Right lobe of liver (tissue), 6 donors: Measurements from ENCODE around the gene TAF4B. TPM values are rescaled to one million over a fixed set of nuclear protein-coding genes. Genes with fewer than 3 reads are reported as not detected.

Experiments used
- ATAC-seq, 4 donors: fragments of 200-7000 bp; cut with Tn5 transposase; one replicate each; pipeline ENCODE4 v1.9.1; 2020; ENCODE audit warnings: mild to moderate bottlenecking in 4 of 4, moderate library complexity in 4 of 4
- DNase-seq, 3 donors: peaks; one replicate each; pipeline ENCODE4 v3.0.0-alpha.2; 2020
- H3K27ac ChIP-seq, 3 donors: fragments of 200-600 bp; one replicate each; pipeline ENCODE4 v1.8.0; 2022
- H3K27me3 ChIP-seq, 2 donors: fragments of 200-600 bp; one replicate each; pipeline ENCODE4 v1.8.0; 2022
- H3K36me3 ChIP-seq, 4 donors: fragments of 200-600 bp; sonication (generic) in 1 of 4; one replicate each; pipeline versions ENCODE4 v1.5.1 to v1.8.0; 2017 to 2022; ENCODE audit warnings: control low read depth in 1 of 4
- H3K4me1 ChIP-seq, 4 donors: fragments of 200-600 bp; sonication (generic) in 1 of 4; one replicate each; pipeline versions ENCODE4 v1.5.1 to v1.8.0; 2017 to 2022; ENCODE audit warnings: control low read depth in 1 of 4
- H3K4me3 ChIP-seq, 3 donors: fragments of 200-600 bp; one replicate each; pipeline ENCODE4 v1.8.0; 2022
- H3K9me3 ChIP-seq, 4 donors: fragments of 200-600 bp; sonication (generic) in 1 of 4; one replicate each; pipeline versions ENCODE4 v1.5.1 to v1.8.0; 2017 to 2022; ENCODE audit warnings: control low read depth in 1 of 4
- CTCF ChIP-seq, 4 donors: fragments of 200-600 bp in 3 of 4; fragments of 450-650 bp in 1 of 4; IDR thresholded peaks; one replicate each; pipeline versions ENCODE4 v1.5.1 to v1.8.0; 2016 to 2022; ENCODE audit warnings: antibody characterized with exemption in 4 of 4, mild to moderate bottlenecking in 2 of 4
- POLR2A ChIP-seq: fragments of 450-650 bp; IDR thresholded peaks from one replicate; pipeline ENCODE4 v1.6.1; 2017; ENCODE audit warnings: antibody characterized with exemption, mild to moderate bottlenecking
- WGBS: methylation state at CpG from one replicate; pipeline ENCODE4 v1.1.6; 2018; ENCODE audit warnings: low coverage, low lambda C conversion rate; ENCODE audit not compliant: insufficient coverage; ENCODE audit errors: missing lambda C conversion rate; 5-methylcytosine and 5-hydroxymethylcytosine counted together
- intact Hi-C, 2 donors: fragments of 100-400 bp; cut with DNase I; formaldehyde crosslinking; loops; one replicate each; pipeline versions ENCODE4 v1.11.2 to v1.14.1; 2022
- total RNA-seq, 6 experiments: library from RNA; depleted of rRNA in 2 of 6; stranded (reverse); fragments of >200 nt in 2 of 6; fragmentation: NEBNext Ultra II Directional in 3 of 6; extraction: Animal tissue kit (Norgen Biotek cat#: 25700) in 3 of 6; gene quantifications; one replicate each; pipeline versions ENCODE4 v1.1.0 to v1.2.4, GENCODE V29; 2016 to 2023
- donor health status: DM: no; HTN: yes; CAD: no.
- donor health status: DM: no; HTN: no; CAD: no.
- donor health status: DM: no; HTN: no; CAD: no.
- donor health status: DM: no; HTN: yes; CAD: no.
- donor health status: DM: no; HTN: yes; CAD: no.

TAF4B gene
- total RNA-seq, 6 experiments from 2014 or later, result 0.09 to 0.44 (median 0.31) TPM

DNA sequence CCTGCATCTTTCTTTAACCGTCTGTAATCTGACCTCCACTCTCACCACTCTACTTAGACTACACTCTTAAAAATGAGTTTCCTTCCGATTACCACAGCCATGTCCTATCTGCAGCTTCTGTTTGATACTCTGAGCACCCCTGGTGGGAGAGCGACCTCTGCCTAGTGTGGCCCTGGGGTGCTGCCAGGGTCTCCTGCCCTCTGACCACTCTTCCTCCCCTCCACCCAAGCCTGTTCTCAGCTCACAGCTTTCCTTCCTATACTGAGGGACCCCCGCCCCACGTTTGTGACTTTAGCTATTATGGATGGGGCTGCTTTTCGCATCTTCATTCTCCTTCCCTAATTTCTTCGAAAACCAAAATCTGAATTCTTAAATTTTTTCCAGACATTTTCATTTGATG is 189.4 kb downstream of the TAF4B start:
- ATAC-seq (no peak), DNase-seq (no peak)
- intact Hi-C loops, result no loop called here
- Histone ChIP-seq H3K4me1 (no peaks in the 10 kb centered on the region), H3K9me3 (no peaks in the 10 kb centered on the region), H3K27ac (no peak overlapping the region), H3K4me3 (no peak overlapping the region), H3K27me3 (no peaks in the 10 kb centered on the region), H3K36me3 (no peaks in the 10 kb centered on the region)
- 54% methylated on average over 7 of the region's 7 CpGs for WGBS
- TF ChIP-seq CTCF (IDR thresholded peaks at IDR 0.05) (no peak), POLR2A (no peak)

DNA sequence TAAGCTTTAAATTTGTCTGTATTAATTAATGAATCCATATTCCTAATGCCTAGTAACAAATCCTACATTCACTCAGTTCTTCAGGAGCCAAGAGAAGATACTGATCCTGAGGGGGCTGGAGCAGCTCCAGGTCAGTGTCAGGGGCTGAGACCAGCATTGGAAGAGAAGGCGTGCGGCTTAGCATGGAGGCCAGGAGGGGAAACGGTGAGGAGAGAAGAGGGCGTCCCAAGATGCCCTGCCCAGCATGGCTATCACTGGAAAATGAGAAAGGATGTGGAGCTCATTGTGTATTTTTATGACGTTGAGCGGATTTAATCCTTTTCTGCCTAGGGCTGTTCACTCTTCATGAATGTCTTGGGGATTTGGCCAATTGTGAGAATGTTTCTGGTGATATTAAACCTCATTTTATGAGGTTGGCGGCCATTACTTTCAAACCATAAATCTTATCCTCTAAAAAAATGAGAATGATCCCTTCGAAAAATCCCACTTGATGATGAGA is 190.5 kb downstream of the TAF4B start:
- DNase-seq (no peak), ATAC-seq (no peak)
- WGBS, result 86% methylated on average over 8 of the region's 8 CpGs
- no peak overlapping the region for H3K4me3 ChIP-seq
- H3K27ac ChIP-seq, result no peak overlapping the region
- H3K36me3 ChIP-seq, result no peaks in the 10 kb centered on the region
- no peaks in the 10 kb centered on the region for H3K4me1 ChIP-seq
- H3K27me3 ChIP-seq, result no peaks in the 10 kb centered on the region
- intact Hi-C loops, result no loop called here
- H3K9me3 ChIP-seq, result no peaks in the 10 kb centered on the region
- TF ChIP-seq POLR2A, result no peak
- no peak for TF ChIP-seq CTCF (IDR thresholded peaks at IDR 0.05)

GRCh38 chr18:26417190-26417589 is 190.9 kb downstream of the TAF4B start:
- Histone ChIP-seq H3K27me3 (no peaks in the 10 kb centered on the region), H3K36me3 (no peaks in the 10 kb centered on the region), H3K4me1 (no peaks in the 10 kb centered on the region), H3K9me3 (no peaks in the 10 kb centered on the region), H3K4me3 (no peak overlapping the region), H3K27ac (no peak overlapping the region)
- TF ChIP-seq CTCF (IDR thresholded peaks at IDR 0.05), result no peak
- TF ChIP-seq POLR2A, result no peak
- intact Hi-C loops, result no loop called here
- WGBS, result 47% methylated on average over 2 of the region's 12 CpGs
- DNase-seq (no peak), ATAC-seq (no peak)

- H3K27me3 ChIP-seq, result no peaks in the 10 kb centered on the region
- H3K27ac ChIP-seq, result no peak overlapping the region
- no peaks in the 10 kb centered on the region for H3K36me3 ChIP-seq
- H3K9me3 ChIP-seq, result no peaks in the 10 kb centered on the region
- DNase-seq (no peak), ATAC-seq (no peak)
- intact Hi-C loops, result no loop called here
- TF ChIP-seq CTCF (IDR thresholded peaks at IDR 0.05), result no peak
- no peak for TF ChIP-seq POLR2A
- WGBS, result 77% methylated on average over 4 of the region's 4 CpGs
- no peak overlapping the region for H3K4me3 ChIP-seq
- no peaks in the 10 kb centered on the region for H3K4me1 ChIP-seq
Measured at GRCh38 chr18:26418225-26418624, 192.0 kb downstream of the TAF4B start.

GRCh38 chr18:26419746-26420145 is 193.5 kb downstream of the TAF4B start:
- Histone ChIP-seq H3K36me3 (no peaks in the 10 kb centered on the region), H3K9me3 (no peaks in the 10 kb centered on the region), H3K4me1 (no peaks in the 10 kb centered on the region), H3K27ac (no peak overlapping the region), H3K4me3 (no peak overlapping the region), H3K27me3 (no peaks in the 10 kb centered on the region)
- TF ChIP-seq POLR2A (no peak), CTCF (IDR thresholded peaks at IDR 0.05) (no peak)
- 61% methylated on average over 9 of the region's 9 CpGs for WGBS
- DNase-seq (no peak), ATAC-seq (no peak)
- intact Hi-C loops, result no loop called here
